HEK293 (cell line): Measurements from ENCODE around the gene GPR158.

Experiments used
- CTCF ChIA-PET: fragments of 350-600 bp; formaldehyde crosslinking; extraction: SDS; loops from one replicate; lab custom pipeline; 2021; ENCODE audit warnings: antibody characterized with exemption; lab: Yijun Ruan, JAX
- POLR2A ChIA-PET: fragments of 300-600 bp; formaldehyde crosslinking; extraction: SDS; loops from one replicate; lab custom pipeline; 2020; ENCODE audit warnings: antibody characterized with exemption, inconsistent platforms; lab: Yijun Ruan, JAX
- H3K27ac ChIP-seq: fragments of 200-500 bp; sonication (Bioruptor generic); 2 replicates; pipeline ENCODE4 v1.5.1; 2014; ENCODE audit warnings: low read depth, low read length, control low read depth, inconsistent platforms; ENCODE audit errors: extremely low read depth
- H3K36me3 ChIP-seq, 2 experiments: fragments of 200-500 bp in 1 of 2; sonication (Bioruptor generic) in 1 of 2; 1 replicate in 1 of 2; 2 replicates in 1 of 2; pipeline ENCODE4 v1.5.1; 2014 to 2017; ENCODE audit warnings: inconsistent platforms in 2 of 2, low read length in 2 of 2; ENCODE audit not compliant: control insufficient read depth in 2 of 2, insufficient read depth in 1 of 2
- H3K4me1 ChIP-seq: fragments of 200-500 bp; sonication (Bioruptor generic); 2 replicates; pipeline ENCODE4 v1.5.1; 2014; ENCODE audit warnings: mild to moderate bottlenecking, low read length, inconsistent platforms; ENCODE audit not compliant: control insufficient read depth, insufficient read depth
- H3K4me3 ChIP-seq: 2 replicates; pipeline ENCODE4 v1.5.1; 2011; ENCODE audit warnings: low read depth, mild to moderate bottlenecking, control low read depth, low read length, moderate library complexity
- H3K9me3 ChIP-seq: fragments of 200-500 bp; sonication (Bioruptor generic); 2 replicates; pipeline ENCODE4 v1.5.1; 2014; ENCODE audit warnings: low read depth, low read length, inconsistent platforms; ENCODE audit not compliant: control insufficient read depth, insufficient read depth
- GLIS2 ChIP-seq: fragments of 450-650 bp; formaldehyde crosslinking; IDR thresholded peaks from 2 replicates; pipeline ENCODE4 v1.5.1; 2016; ENCODE audit warnings: missing biosample characterization, missing genetic modification characterization
- KLF9 ChIP-seq: fragments of 450-650 bp; formaldehyde crosslinking; IDR thresholded peaks from 2 replicates; pipeline ENCODE4 v1.5.1; 2016; ENCODE audit warnings: missing biosample characterization, missing genetic modification characterization, low read depth
- PRDM1 ChIP-seq: fragments of 450-650 bp; formaldehyde crosslinking; IDR thresholded peaks from 2 replicates; pipeline ENCODE4; 2016; ENCODE audit warnings: missing biosample characterization, missing genetic modification characterization
- YY1 ChIP-seq: fragments of 450-650 bp; formaldehyde crosslinking; IDR thresholded peaks from 2 replicates; pipeline ENCODE4 v1.5.1; 2018; ENCODE audit warnings: missing biosample characterization, missing genetic modification characterization
- ZEB2 ChIP-seq: fragments of 450-650 bp; formaldehyde crosslinking; IDR thresholded peaks from 2 replicates; pipeline ENCODE4 v1.5.1; 2016; ENCODE audit warnings: missing biosample characterization, missing genetic modification characterization
- ZFP41 ChIP-seq: fragments of 450-650 bp; formaldehyde crosslinking; IDR thresholded peaks from 2 replicates; pipeline ENCODE4 v1.5.1; 2016; ENCODE audit warnings: missing biosample characterization, missing genetic modification characterization, borderline replicate concordance
- ZNF132 ChIP-seq: fragments of 450-650 bp; formaldehyde crosslinking; IDR thresholded peaks from 2 replicates; pipeline ENCODE4 v1.5.1; 2017; ENCODE audit warnings: missing biosample characterization, missing genetic modification characterization, borderline replicate concordance
- ZNF157 ChIP-seq: fragments of 450-650 bp; formaldehyde crosslinking; IDR thresholded peaks from 2 replicates; pipeline ENCODE4 v1.5.1; 2016; ENCODE audit warnings: missing biosample characterization, missing genetic modification characterization
- ZNF175 ChIP-seq: fragments of 450-650 bp; formaldehyde crosslinking; IDR thresholded peaks from 2 replicates; pipeline ENCODE4 v1.5.1; 2016; ENCODE audit warnings: missing biosample characterization, missing genetic modification characterization
- ZNF202 ChIP-seq: fragments of 450-650 bp; formaldehyde crosslinking; IDR thresholded peaks from 2 replicates; pipeline ENCODE4 v1.5.1; 2016; ENCODE audit warnings: missing biosample characterization, missing genetic modification characterization, borderline replicate concordance
- ZNF239 ChIP-seq: fragments of 450-650 bp; formaldehyde crosslinking; IDR thresholded peaks from 2 replicates; pipeline ENCODE4 v1.5.1; 2016; ENCODE audit warnings: missing biosample characterization, missing genetic modification characterization
- ZNF292 ChIP-seq: fragments of 450-650 bp; formaldehyde crosslinking; IDR thresholded peaks from 2 replicates; pipeline ENCODE4 v1.5.1; 2016; ENCODE audit warnings: low read depth, missing biosample characterization, missing genetic modification characterization, borderline replicate concordance
- ZNF350 ChIP-seq: fragments of 450-650 bp; formaldehyde crosslinking; IDR thresholded peaks from 2 replicates; pipeline ENCODE4 v1.5.0; 2017; ENCODE audit warnings: missing biosample characterization, mild to moderate bottlenecking, missing genetic modification characterization
- ZNF37A ChIP-seq: fragments of 450-650 bp; IDR thresholded peaks from 2 replicates; pipeline ENCODE4 v1.5.1; 2018; ENCODE audit warnings: missing biosample characterization, missing genetic modification characterization
- ZNF426 ChIP-seq: fragments of 450-650 bp; formaldehyde crosslinking; IDR thresholded peaks from 2 replicates; pipeline ENCODE4 v1.5.1; 2017; ENCODE audit warnings: missing biosample characterization, missing genetic modification characterization, mild to moderate bottlenecking, inconsistent platforms, moderate library complexity
- ZNF521 ChIP-seq: fragments of 450-650 bp; formaldehyde crosslinking; IDR thresholded peaks from 2 replicates; pipeline ENCODE4 v1.5.1; 2017; ENCODE audit warnings: missing biosample characterization, mild to moderate bottlenecking, missing genetic modification characterization
- ZNF701 ChIP-seq: fragments of 450-650 bp; formaldehyde crosslinking; IDR thresholded peaks from 2 replicates; pipeline ENCODE4 v1.5.1; 2016; ENCODE audit warnings: missing biosample characterization, missing genetic modification characterization
- ZNF707 ChIP-seq: fragments of 450-650 bp; formaldehyde crosslinking; IDR thresholded peaks from 2 replicates; pipeline ENCODE4 v1.5.1; 2016; ENCODE audit warnings: missing biosample characterization, missing genetic modification characterization
- ZNF785 ChIP-seq: fragments of 450-650 bp; formaldehyde crosslinking; IDR thresholded peaks from 2 replicates; pipeline ENCODE4 v1.5.1; 2016; ENCODE audit warnings: missing biosample characterization, missing genetic modification characterization
- TF ChIP-seq, protein P1 (sequence below): fragments of 450-650 bp; formaldehyde crosslinking; IDR thresholded peaks from 2 replicates; pipeline ENCODE4 v1.5.1; 2016; ENCODE audit warnings: missing biosample characterization, missing genetic modification characterization
- TF ChIP-seq, protein P2 (sequence below): fragments of 450-650 bp; formaldehyde crosslinking; IDR thresholded peaks from 2 replicates; pipeline ENCODE4 v1.5.1; 2016; ENCODE audit warnings: missing biosample characterization, missing genetic modification characterization, borderline replicate concordance
- TF ChIP-seq, protein P3 (sequence below): fragments of 450-650 bp; formaldehyde crosslinking; IDR thresholded peaks from 2 replicates; pipeline ENCODE4 v1.5.1; 2017; ENCODE audit warnings: missing biosample characterization, missing genetic modification characterization

Gene GPR158

DNA sequence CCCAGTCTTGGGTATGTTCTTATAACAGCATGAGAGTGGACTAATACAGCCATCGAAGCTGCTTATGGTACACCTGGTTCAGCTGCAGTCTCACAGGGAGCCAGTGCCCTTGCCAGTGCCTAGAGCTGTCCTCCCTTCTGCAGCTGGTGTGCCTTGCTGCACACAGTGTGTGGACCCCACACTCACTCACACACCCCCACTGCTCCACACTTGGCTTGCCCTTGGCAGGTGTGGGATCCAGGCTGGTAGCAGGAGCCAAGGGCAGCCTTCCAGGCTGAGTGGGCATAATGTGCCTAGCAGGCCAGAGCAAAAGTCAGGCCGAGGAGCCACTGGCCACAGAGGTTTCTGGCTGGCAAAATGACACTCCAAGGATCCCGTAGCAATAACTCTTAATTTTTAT lies 217.3 kb downstream of the GPR158 start:
- Histone ChIP-seq H3K4me3 (no peak overlapping the region), H3K27ac (no peak overlapping the region)
- POLR2A ChIA-PET, result no interaction called here
- TF ChIP-seq ZNF292 (tag by site-specific recombination) (no peak), ZEB2 (no peak), YY1 (tag by site-specific recombination) (no peak), ZNF175 (tag by site-specific recombination) (no peak), PRDM1 (tag by site-specific recombination) (no peak), ZNF701 (tag by site-specific recombination) (no peak), ZNF785 (tag by site-specific recombination) (no peak), ZNF37A (tag by site-specific recombination) (no peak)
- TF ChIP-seq, protein P1, sequence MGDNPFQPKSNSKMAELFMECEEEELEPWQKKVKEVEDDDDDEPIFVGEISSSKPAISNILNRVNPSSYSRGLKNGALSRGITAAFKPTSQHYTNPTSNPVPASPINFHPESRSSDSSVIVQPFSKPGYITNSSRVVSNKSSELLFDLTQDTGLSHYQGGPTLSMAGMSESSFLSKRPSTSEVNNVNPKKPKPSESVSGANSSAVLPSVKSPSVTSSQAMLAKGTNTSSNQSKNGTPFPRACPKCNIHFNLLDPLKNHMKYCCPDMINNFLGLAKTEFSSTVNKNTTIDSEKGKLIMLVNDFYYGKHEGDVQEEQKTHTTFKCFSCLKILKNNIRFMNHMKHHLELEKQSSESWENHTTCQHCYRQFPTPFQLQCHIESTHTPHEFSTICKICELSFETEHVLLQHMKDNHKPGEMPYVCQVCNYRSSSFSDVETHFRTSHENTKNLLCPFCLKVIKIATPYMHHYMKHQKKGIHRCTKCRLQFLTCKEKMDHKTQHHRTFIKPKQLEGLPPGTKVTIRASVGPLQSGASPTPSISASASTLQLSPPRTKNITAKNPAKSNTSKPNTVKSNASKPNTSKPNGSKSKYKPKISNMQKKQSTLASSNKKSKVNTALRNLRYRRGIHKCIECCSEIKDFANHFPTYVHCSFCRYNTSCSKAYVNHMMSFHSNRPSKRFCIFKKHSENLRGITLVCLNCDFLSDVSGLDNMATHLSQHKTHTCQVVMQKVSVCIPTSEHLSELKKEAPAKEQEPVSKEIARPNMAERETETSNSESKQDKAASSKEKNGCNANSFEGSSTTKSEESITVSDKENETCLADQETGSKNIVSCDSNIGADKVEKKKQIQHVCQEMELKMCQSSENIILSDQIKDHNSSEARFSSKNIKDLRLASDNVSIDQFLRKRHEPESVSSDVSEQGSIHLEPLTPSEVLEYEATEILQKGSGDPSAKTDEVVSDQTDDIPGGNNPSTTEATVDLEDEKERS (tag by site-specific recombination), result no peak
- TF ChIP-seq, all 188 proteins: peak for 0
- CTCF ChIA-PET, result no interaction called here
- Histone ChIP-seq H3K4me1 (no peaks in the 10 kb centered on the region), H3K36me3 (no peaks in the 10 kb centered on the region), H3K9me3 (no peaks in the 10 kb centered on the region)

DNA sequence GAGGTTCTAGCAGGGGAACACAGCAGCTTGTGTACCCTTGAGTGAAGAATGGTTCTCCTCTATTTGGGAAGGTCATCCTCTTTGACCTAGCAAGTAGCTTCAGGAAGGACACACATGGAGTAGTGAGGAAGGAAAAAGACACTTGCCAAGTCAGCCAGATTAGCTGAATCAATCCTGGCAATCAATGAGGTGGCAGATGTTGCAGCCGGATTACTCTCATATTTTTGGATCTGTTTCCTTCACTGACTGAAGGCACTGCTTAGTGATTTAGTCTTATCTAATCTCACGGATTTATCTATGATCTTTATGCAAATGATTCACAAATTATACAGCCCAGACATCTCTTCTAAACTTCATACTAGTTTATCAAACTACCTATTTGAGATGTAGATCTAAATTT lies 218.8 kb downstream of the GPR158 start:
- H3K9me3 ChIP-seq, result no peaks in the 10 kb centered on the region
- H3K27ac ChIP-seq, result no peak overlapping the region
- POLR2A ChIA-PET, result no interaction called here
- no peaks in the 10 kb centered on the region for H3K4me1 ChIP-seq
- H3K4me3 ChIP-seq, result no peak overlapping the region
- CTCF ChIA-PET, result interaction anchor here (0.6 kb wide), 1 partner anchor 778 kb away, joined by 3 read pairs; no protein-coding TSS in a partner anchor
- H3K36me3 ChIP-seq, result no peaks in the 10 kb centered on the region
- TF ChIP-seq ZNF521, result no peak
- TF ChIP-seq ZNF426, result no peak
- TF ChIP-seq ZNF350, result no peak

DNA sequence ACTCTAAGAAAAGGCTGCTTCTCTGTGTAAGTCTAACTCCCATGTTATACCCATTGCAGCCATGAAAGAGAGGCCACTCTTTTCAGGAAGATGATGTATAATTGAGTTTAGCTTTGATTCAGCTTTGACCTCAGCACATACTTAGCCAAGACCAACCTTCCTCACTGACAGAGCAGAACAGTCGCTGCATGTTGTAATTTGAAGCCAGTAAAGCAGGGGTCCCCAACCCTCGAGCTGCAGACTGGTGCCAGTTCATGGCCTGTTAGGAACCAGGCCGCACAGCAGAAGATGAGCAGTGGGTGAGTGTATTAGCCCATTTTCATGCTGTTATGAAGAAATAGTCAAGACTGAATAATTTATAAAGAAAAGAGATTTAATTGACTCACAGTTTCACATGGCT lies 223.9 kb downstream of the GPR158 start:
- no peak overlapping the region for H3K27ac ChIP-seq
- ChIA-PET POLR2A (no interaction called here), CTCF (interaction anchor here (0.7 kb wide), 1 partner anchor 171 kb away, joined by 3 read pairs; no protein-coding TSS in a partner anchor)
- no peak overlapping the region for H3K4me3 ChIP-seq
- no peaks in the 10 kb centered on the region for H3K9me3 ChIP-seq
- H3K4me1 ChIP-seq, result no peaks in the 10 kb centered on the region
- H3K36me3 ChIP-seq, result no peaks in the 10 kb centered on the region
- TF ChIP-seq ZFP41 (tag by site-specific recombination) (no peak), ZNF202 (no peak), ZNF239 (tag by site-specific recombination) (no peak), GLIS2 (tag by site-specific recombination) (no peak), KLF9 (tag by site-specific recombination) (no peak), ZNF707 (no peak), ZNF157 (tag by site-specific recombination) (no peak), ZNF132 (no peak), ZNF37A (tag by site-specific recombination) (no peak)
- TF ChIP-seq, protein P2, sequence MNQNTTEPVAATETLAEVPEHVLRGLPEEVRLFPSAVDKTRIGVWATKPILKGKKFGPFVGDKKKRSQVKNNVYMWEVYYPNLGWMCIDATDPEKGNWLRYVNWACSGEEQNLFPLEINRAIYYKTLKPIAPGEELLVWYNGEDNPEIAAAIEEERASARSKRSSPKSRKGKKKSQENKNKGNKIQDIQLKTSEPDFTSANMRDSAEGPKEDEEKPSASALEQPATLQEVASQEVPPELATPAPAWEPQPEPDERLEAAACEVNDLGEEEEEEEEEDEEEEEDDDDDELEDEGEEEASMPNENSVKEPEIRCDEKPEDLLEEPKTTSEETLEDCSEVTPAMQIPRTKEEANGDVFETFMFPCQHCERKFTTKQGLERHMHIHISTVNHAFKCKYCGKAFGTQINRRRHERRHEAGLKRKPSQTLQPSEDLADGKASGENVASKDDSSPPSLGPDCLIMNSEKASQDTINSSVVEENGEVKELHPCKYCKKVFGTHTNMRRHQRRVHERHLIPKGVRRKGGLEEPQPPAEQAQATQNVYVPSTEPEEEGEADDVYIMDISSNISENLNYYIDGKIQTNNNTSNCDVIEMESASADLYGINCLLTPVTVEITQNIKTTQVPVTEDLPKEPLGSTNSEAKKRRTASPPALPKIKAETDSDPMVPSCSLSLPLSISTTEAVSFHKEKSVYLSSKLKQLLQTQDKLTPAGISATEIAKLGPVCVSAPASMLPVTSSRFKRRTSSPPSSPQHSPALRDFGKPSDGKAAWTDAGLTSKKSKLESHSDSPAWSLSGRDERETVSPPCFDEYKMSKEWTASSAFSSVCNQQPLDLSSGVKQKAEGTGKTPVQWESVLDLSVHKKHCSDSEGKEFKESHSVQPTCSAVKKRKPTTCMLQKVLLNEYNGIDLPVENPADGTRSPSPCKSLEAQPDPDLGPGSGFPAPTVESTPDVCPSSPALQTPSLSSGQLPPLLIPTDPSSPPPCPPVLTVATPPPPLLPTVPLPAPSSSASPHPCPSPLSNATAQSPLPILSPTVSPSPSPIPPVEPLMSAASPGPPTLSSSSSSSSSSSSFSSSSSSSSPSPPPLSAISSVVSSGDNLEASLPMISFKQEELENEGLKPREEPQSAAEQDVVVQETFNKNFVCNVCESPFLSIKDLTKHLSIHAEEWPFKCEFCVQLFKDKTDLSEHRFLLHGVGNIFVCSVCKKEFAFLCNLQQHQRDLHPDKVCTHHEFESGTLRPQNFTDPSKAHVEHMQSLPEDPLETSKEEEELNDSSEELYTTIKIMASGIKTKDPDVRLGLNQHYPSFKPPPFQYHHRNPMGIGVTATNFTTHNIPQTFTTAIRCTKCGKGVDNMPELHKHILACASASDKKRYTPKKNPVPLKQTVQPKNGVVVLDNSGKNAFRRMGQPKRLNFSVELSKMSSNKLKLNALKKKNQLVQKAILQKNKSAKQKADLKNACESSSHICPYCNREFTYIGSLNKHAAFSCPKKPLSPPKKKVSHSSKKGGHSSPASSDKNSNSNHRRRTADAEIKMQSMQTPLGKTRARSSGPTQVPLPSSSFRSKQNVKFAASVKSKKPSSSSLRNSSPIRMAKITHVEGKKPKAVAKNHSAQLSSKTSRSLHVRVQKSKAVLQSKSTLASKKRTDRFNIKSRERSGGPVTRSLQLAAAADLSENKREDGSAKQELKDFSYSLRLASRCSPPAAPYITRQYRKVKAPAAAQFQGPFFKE (tag by site-specific recombination), result no peak
- TF ChIP-seq, protein P3, sequence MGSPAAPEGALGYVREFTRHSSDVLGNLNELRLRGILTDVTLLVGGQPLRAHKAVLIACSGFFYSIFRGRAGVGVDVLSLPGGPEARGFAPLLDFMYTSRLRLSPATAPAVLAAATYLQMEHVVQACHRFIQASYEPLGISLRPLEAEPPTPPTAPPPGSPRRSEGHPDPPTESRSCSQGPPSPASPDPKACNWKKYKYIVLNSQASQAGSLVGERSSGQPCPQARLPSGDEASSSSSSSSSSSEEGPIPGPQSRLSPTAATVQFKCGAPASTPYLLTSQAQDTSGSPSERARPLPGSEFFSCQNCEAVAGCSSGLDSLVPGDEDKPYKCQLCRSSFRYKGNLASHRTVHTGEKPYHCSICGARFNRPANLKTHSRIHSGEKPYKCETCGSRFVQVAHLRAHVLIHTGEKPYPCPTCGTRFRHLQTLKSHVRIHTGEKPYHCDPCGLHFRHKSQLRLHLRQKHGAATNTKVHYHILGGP (tag by site-specific recombination), result no peak
